IMR-90 (cell line): ENCODE data around the gene LY86. TPM values are rescaled to one million over a fixed set of nuclear protein-coding genes. Genes with fewer than 3 reads are reported as not detected.

Experiments used
- ATAC-seq: fragments of 200-7000 bp; cut with Tn5 transposase; 2 replicates; pipeline ENCODE4 v1.9.1; 2020; ENCODE audit warnings: low read depth, mild to moderate bottlenecking, moderate library complexity
- BruUV-seq: library from RNA; stranded (reverse); fragments of 400-500 nt; replicated peaks from 2 replicates; lab custom pipeline; 2021; lab: Mats Ljungman, UMichigan
- CTCF ChIA-PET: fragments of 300-600 bp; formaldehyde crosslinking; extraction: SDS; loops from one replicate; lab custom pipeline; 2021; ENCODE audit warnings: antibody characterized with exemption; lab: Yijun Ruan, JAX
- POLR2A ChIA-PET: fragments of 300-600 bp; sonication (Branson Sonifier 250); formaldehyde crosslinking; loops from one replicate; lab custom pipeline; 2022; ENCODE audit warnings: antibody characterized with exemption; ENCODE audit not compliant: unreplicated experiment; lab: Charles Lee
- DNase-seq: peaks from one replicate; pipeline ENCODE4 v3.0.0; 2013
- H2AFZ ChIP-seq: replicated peaks from 2 replicates; pipeline ENCODE3; 2013; ENCODE audit warnings: low read length, mild to moderate bottlenecking; ENCODE audit not compliant: poor library complexity
- H2AK5ac ChIP-seq: 2 replicates; pipeline ENCODE4 v1.6.1; 2013; ENCODE audit warnings: low read depth, low read length, inconsistent platforms
- H2AK9ac ChIP-seq: replicated peaks from 2 replicates; pipeline ENCODE3; 2013; ENCODE audit warnings: mild to moderate bottlenecking, low read depth, low read length, moderate library complexity; ENCODE audit not compliant: poor library complexity
- H2BK120ac ChIP-seq: 2 replicates; pipeline ENCODE4 v1.6.1; 2013; ENCODE audit warnings: low read depth, low read length, inconsistent platforms
- H2BK15ac ChIP-seq: 3 replicates; pipeline ENCODE4 v1.6.1; 2013; ENCODE audit warnings: low read depth, low read length, inconsistent platforms
- H2BK20ac ChIP-seq: 2 replicates; pipeline ENCODE4 v1.6.1; 2013; ENCODE audit warnings: low read depth, mild to moderate bottlenecking, inconsistent platforms, low read length, moderate library complexity
- H2BK5ac ChIP-seq: 2 replicates; pipeline ENCODE4 v1.6.1; 2013; ENCODE audit warnings: mild to moderate bottlenecking, low read depth, low read length, inconsistent platforms; ENCODE audit not compliant: poor library complexity, severe bottlenecking
- H3K14ac ChIP-seq: replicated peaks from 2 replicates; pipeline ENCODE4 v1.6.1; 2013; ENCODE audit warnings: low read depth, low read length, inconsistent platforms
- H3K18ac ChIP-seq: 2 replicates; pipeline ENCODE4 v1.6.1; 2013; ENCODE audit warnings: low read depth, low read length, control low read depth
- H3K23ac ChIP-seq: 2 replicates; pipeline ENCODE4 v1.6.1; 2013; ENCODE audit warnings: low read depth, low read length, inconsistent platforms
- H3K27ac ChIP-seq: 2 replicates; pipeline ENCODE4 v1.5.1; 2013; ENCODE audit warnings: mild to moderate bottlenecking, control low read depth, low read length; ENCODE audit not compliant: insufficient read depth
- H3K27me3 ChIP-seq: 2 replicates; pipeline ENCODE4 v1.6.1; 2013; ENCODE audit warnings: low read length; ENCODE audit not compliant: control insufficient read depth, insufficient read depth
- H3K36me3 ChIP-seq: 2 replicates; pipeline ENCODE4 v1.6.1; 2013; ENCODE audit warnings: low read length, mixed read lengths; ENCODE audit not compliant: control insufficient read depth, insufficient read depth
- H3K4ac ChIP-seq: 2 replicates; pipeline ENCODE4 v1.6.1; 2013; ENCODE audit warnings: low read depth, low read length, inconsistent platforms
- H3K4me1 ChIP-seq: 2 replicates; pipeline ENCODE4 v1.6.1; 2013; ENCODE audit warnings: low read length, mixed read lengths; ENCODE audit not compliant: control insufficient read depth, insufficient read depth
- H3K4me2 ChIP-seq: 2 replicates; pipeline ENCODE4 v1.6.1; 2013; ENCODE audit warnings: low read depth, mild to moderate bottlenecking, control low read depth, low read length, moderate library complexity
- H3K4me3 ChIP-seq: 2 replicates; pipeline ENCODE4 v1.5.1; 2013; ENCODE audit warnings: low read depth, mild to moderate bottlenecking, control low read depth, low read length, moderate library complexity; ENCODE audit not compliant: insufficient read depth
- H3K56ac ChIP-seq: 2 replicates; pipeline ENCODE4 v1.6.1; 2013; ENCODE audit warnings: low read length, inconsistent platforms; ENCODE audit not compliant: insufficient read depth; ENCODE audit errors: extremely low read depth
- H3K79me1 ChIP-seq, 2 experiments: 2 replicates each; pipeline ENCODE4 v1.6.1; 2013; ENCODE audit warnings: low read length in 2 of 2, inconsistent platforms in 1 of 2, low read depth in 1 of 2
- H3K9ac ChIP-seq: 2 replicates; pipeline ENCODE4 v1.6.1; 2013; ENCODE audit warnings: low read depth, low read length, control low read depth
- H3K9me1 ChIP-seq: 2 replicates; pipeline ENCODE4 v1.6.1; 2013; ENCODE audit warnings: low read length, inconsistent platforms; ENCODE audit not compliant: insufficient read depth
- H3K9me3 ChIP-seq: 2 replicates; pipeline ENCODE4 v1.6.1; 2013; ENCODE audit warnings: low read length; ENCODE audit not compliant: control insufficient read depth, insufficient read depth
- H4K20me1 ChIP-seq: 2 replicates; pipeline ENCODE4 v1.6.1; 2013; ENCODE audit warnings: low read length, inconsistent platforms; ENCODE audit not compliant: insufficient read depth
- H4K5ac ChIP-seq: 2 replicates; pipeline ENCODE4 v1.6.1; 2013; ENCODE audit warnings: mild to moderate bottlenecking, low read depth, low read length, control low read depth
- H4K8ac ChIP-seq, 2 experiments: 2 replicates each; pipeline ENCODE4 v1.6.1; 2013; ENCODE audit warnings: low read depth in 2 of 2, low read length in 2 of 2, control low read depth in 1 of 2, inconsistent platforms in 1 of 2
- H4K91ac ChIP-seq: 2 replicates; pipeline ENCODE4 v1.6.1; 2013; ENCODE audit warnings: low read depth, low read length, inconsistent platforms; ENCODE audit not compliant: insufficient read depth
- BHLHE40 ChIP-seq: fragments of 150-350 bp; IDR thresholded peaks from 2 replicates; pipeline ENCODE4 v1.6.1; 2016; ENCODE audit warnings: mild to moderate bottlenecking, low read depth, low read length
- CEBPB ChIP-seq: IDR thresholded peaks from 2 replicates; pipeline ENCODE4 v1.6.1; 2012; ENCODE audit warnings: low read depth, low read length, improper control_type of control experiment
- CTCF ChIP-seq: conservative IDR thresholded peaks from 2 replicates; pipeline ENCODE4 v1.5.1; 2012; ENCODE audit warnings: mild to moderate bottlenecking, low read depth, low read length, improper control_type of control experiment
- ELK1 ChIP-seq: fragments of 150-350 bp; IDR thresholded peaks from 2 replicates; pipeline ENCODE4 v1.6.1; 2016; ENCODE audit warnings: low read depth, mild to moderate bottlenecking, low read length, moderate library complexity, borderline replicate concordance
- FOS ChIP-seq: fragments of 150-350 bp; IDR thresholded peaks from 2 replicates; pipeline ENCODE4 v1.6.1; 2016; ENCODE audit warnings: low read depth, low read length
- MAFK ChIP-seq: IDR thresholded peaks from 2 replicates; pipeline ENCODE4 v1.6.1; 2012; ENCODE audit warnings: low read depth, low read length, improper control_type of control experiment
- MAZ ChIP-seq: IDR thresholded peaks from 2 replicates; pipeline ENCODE4 v1.6.1; 2012; ENCODE audit warnings: low read depth, mild to moderate bottlenecking, low read length, improper control_type of control experiment, moderate library complexity, borderline replicate concordance
- MXI1 ChIP-seq: IDR thresholded peaks from 2 replicates; pipeline ENCODE4 v1.6.1; 2012; ENCODE audit warnings: low read depth, mild to moderate bottlenecking, low read length, moderate library complexity, borderline replicate concordance
- NFE2L2 ChIP-seq: fragments of 150-350 bp; IDR thresholded peaks from 2 replicates; pipeline ENCODE4 v1.6.1; 2016; ENCODE audit warnings: low read depth, mild to moderate bottlenecking, low read length
- POLR2A ChIP-seq: IDR thresholded peaks from 2 replicates; pipeline ENCODE4 v1.6.1; 2012; ENCODE audit warnings: mild to moderate bottlenecking, low read depth, low read length
- RAD21 ChIP-seq: IDR thresholded peaks from 2 replicates; pipeline ENCODE4 v1.6.1; 2012; ENCODE audit warnings: low read length, improper control_type of control experiment
- RCOR1 ChIP-seq: IDR thresholded peaks from 2 replicates; pipeline ENCODE4 v1.6.1; 2012; ENCODE audit warnings: mild to moderate bottlenecking, low read length, improper control_type of control experiment; ENCODE audit not compliant: insufficient replicate concordance
- RFX5 ChIP-seq: IDR thresholded peaks from 2 replicates; pipeline ENCODE4 v1.8.0; 2012; ENCODE audit warnings: low read depth, mild to moderate bottlenecking, low read length, moderate library complexity
- SMC3 ChIP-seq: fragments of 150-350 bp; IDR thresholded peaks from 2 replicates; pipeline ENCODE4 v1.6.1; 2016; ENCODE audit warnings: low read depth, mild to moderate bottlenecking, antibody characterized with exemption, low read length, moderate library complexity
- USF2 ChIP-seq: fragments of 150-350 bp; IDR thresholded peaks from 2 replicates; pipeline ENCODE4 v1.6.1; 2017; ENCODE audit warnings: mild to moderate bottlenecking, antibody characterized with exemption, low read length, low read depth
- WGBS, 2 experiments: methylation state at CpG; one replicate each; pipeline versions ENCODE4 v1.1.5 to v1.1.7; 2013; ENCODE audit warnings: missing lambda C conversion rate in 2 of 2; ENCODE audit not compliant: insufficient read length in 1 of 2; ENCODE audit errors: extremely low coverage in 2 of 2; 5-methylcytosine and 5-hydroxymethylcytosine counted together
- dilution Hi-C: fragments of 300-500 bp; cut with HindIII; formaldehyde crosslinking; loops from one replicate; pipeline ENCODE4 v1.14.3; 2018; ENCODE audit warnings: low sequenced_read_pairs; ENCODE audit not compliant: unreplicated experiment
- in situ Hi-C: fragments of 300-500 bp; cut with MboI; formaldehyde crosslinking; loops from 3 replicates; pipeline ENCODE4 v1.14.3; 2019; ENCODE audit warnings: low sequenced_read_pairs, inconsistent platforms, mixed read lengths
- intact Hi-C: fragments of 100-400 bp; cut with micrococcal nuclease; formaldehyde crosslinking; loops from 2 replicates; pipeline ENCODE4 v1.10.0; 2022
- polyA plus RNA-seq, 3 experiments: library from polyadenylated mRNA; depleted of rRNA; stranded (reverse); fragments of >200 nt; gene quantifications; 2 replicates each; pipeline ENCODE4 v1.2.3, GENCODE V29; 2012; ENCODE audit warnings: low replicate concordance in 1 of 3
- total RNA-seq: library from RNA; depleted of rRNA; stranded (reverse); fragments of >200 nt; gene quantifications from 2 replicates; pipeline ENCODE4 v1.2.3, GENCODE V29; 2012

Gene LY86
- total and polyA plus RNA-seq, 2 of the 4 experiments (the other 2 are of a cell fraction) = not detected

GRCh38 chr6:6663421-6664135 lies 75.1 kb downstream of the LY86 start:
- Histone ChIP-seq H4K8ac (no peak overlapping the region), H3K23ac (no peak overlapping the region), H3K9ac (no peak overlapping the region), H4K91ac (no peak overlapping the region), H2AK9ac (no peak overlapping the region), H2BK15ac (no peak overlapping the region), H2BK5ac (no peak overlapping the region), H3K36me3 (no peaks in the 10 kb centered on the region), H3K79me1 (no peaks in the 10 kb centered on the region), H3K14ac (no peak overlapping the region), H3K18ac (no peak overlapping the region), H3K4me1 (no peaks in the 10 kb centered on the region), H3K4me3 (no peak overlapping the region), H3K56ac (no peak overlapping the region), H2BK120ac (no peak overlapping the region), H2BK20ac (no peak overlapping the region), H3K27me3 (peaks cover 9% of the 10 kb centered on the region; the same call in 1 of the 2 replicates), H4K5ac (no peak overlapping the region), H3K27ac (no peak overlapping the region), H3K9me3 (0 out of 2 replicates have a peak, but pooled peaks cover 2% of the 10 kb centered on the region), H2AK5ac (no peak overlapping the region), H3K9me1 (no peaks in the 10 kb centered on the region), H2AFZ (no peak overlapping the region), H4K20me1 (no peaks in the 10 kb centered on the region), H3K4me2 (no peak overlapping the region), H3K4ac (no peak overlapping the region)
- in situ Hi-C loops (no loop called here), dilution Hi-C loops (no loop called here), intact Hi-C loops (no loop called here)
- ChIA-PET POLR2A (no interaction called here), CTCF (interaction anchor here (2.4 kb wide), 1 partner anchor 13 kb away, joined by 6 read pairs; no protein-coding TSS in a partner anchor)
- WGBS, 2 experiments = 33% methylated on average over 2 of the region's 10 CpGs; no CpG with 5 or more reads in 1 of the 2 experiments
- BruUV-seq = no TSS peak
- ATAC-seq = no peak
- DNase-seq = no peak
- no peak for TF ChIP-seq RAD21
- TF ChIP-seq CTCF = no peak
- TF ChIP-seq RFX5 = no peak
- no peak for TF ChIP-seq MAZ
- no peak for TF ChIP-seq NFE2L2
- no peak for TF ChIP-seq USF2
- no peak for TF ChIP-seq CEBPB
- TF ChIP-seq MXI1 = no peak
- no peak for TF ChIP-seq SMC3
- TF ChIP-seq POLR2A = no peak
- TF ChIP-seq FOS = no peak
- no peak for TF ChIP-seq MAFK
- no peak for TF ChIP-seq ELK1
- no peak for TF ChIP-seq RCOR1
- TF ChIP-seq BHLHE40 = no peak
